ENCODE measurements around the gene C9. TPM values are rescaled to one million over a fixed set of nuclear protein-coding genes. Genes with fewer than 3 reads are reported as not detected.
"Not testable (repeated sequence)": the region's sequence is repeated elsewhere in the genome, so short reads cannot be mapped to it uniquely, and the experiment has no call there.

C9 gene
- total RNA-seq, 1 donor from 2014 or later = not detected

- no peak for TF ChIP-seq CTCF (IDR thresholded peaks at IDR 0.05; ENCODE audit: unreplicated experiment)
- no peaks in the 10 kb centered on the region for H3K4me1 Mint-ChIP-seq
- peaks cover 2% of the 10 kb centered on the region for H3K27me3 Mint-ChIP-seq (ENCODE audit: low read depth)
- DNase-seq (ENCODE audit: low spot score in 2 of 2, unreplicated experiment in 2 of 2) = no peak
- H3K27ac Mint-ChIP-seq = no peak overlapping the region
- H3K4me3 Mint-ChIP-seq = no peak overlapping the region
- H3K9me3 Mint-ChIP-seq = no peaks in the 10 kb centered on the region
- H3K36me3 Mint-ChIP-seq = no peaks in the 10 kb centered on the region
Measured at GRCh38 chr5:39328731-39329130, 35.6 kb downstream of the C9 start.

GRCh38 chr5:39323542-39323941 is 40.8 kb downstream of the C9 start:
- Mint-ChIP-seq H3K27me3 (ENCODE audit: low read depth) (peaks cover 2% of the 10 kb centered on the region), H3K9me3 (peaks cover 9% of the 10 kb centered on the region), H3K4me3 (no peak overlapping the region), H3K36me3 (no peaks in the 10 kb centered on the region), H3K4me1 (peaks cover 2% of the 10 kb centered on the region), H3K27ac (no peak overlapping the region)
- TF ChIP-seq CTCF (IDR thresholded peaks at IDR 0.05; ENCODE audit: unreplicated experiment) = no peak
- DNase-seq (ENCODE audit: low spot score in 2 of 2, unreplicated experiment in 2 of 2) = no peak

DNA sequence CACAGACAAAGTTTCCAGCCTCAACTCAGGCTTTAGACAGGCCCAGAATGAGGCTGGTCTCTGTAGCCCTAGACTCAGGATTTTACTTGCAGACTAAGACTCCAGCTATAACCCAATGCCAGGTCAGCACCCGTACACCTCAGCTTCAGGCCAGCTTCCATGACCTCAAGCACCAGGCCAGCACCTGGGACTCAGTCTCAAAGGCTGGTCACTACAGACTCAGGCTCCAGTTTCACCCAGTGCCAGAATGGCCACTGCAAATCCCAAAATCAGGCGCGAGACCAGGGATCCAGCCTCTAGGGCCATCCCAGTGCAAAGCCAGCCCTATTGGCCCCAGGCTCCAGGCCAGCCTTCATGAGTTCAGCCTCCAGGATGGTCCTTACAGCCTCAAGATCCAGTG is 44.9 kb downstream of the C9 start:
- Mint-ChIP-seq H3K9me3 (peaks cover 23% of the 10 kb centered on the region), H3K27me3 (ENCODE audit: low read depth) (no peaks in the 10 kb centered on the region), H3K4me1 (peaks cover 2% of the 10 kb centered on the region), H3K36me3 (no peaks in the 10 kb centered on the region), H3K4me3 (no peak overlapping the region), H3K27ac (no peak overlapping the region)
- no peak for DNase-seq (ENCODE audit: low spot score in 2 of 2, unreplicated experiment in 2 of 2)
- TF ChIP-seq CTCF (IDR thresholded peaks at IDR 0.05; ENCODE audit: unreplicated experiment) = no peak

GRCh38 chr5:39316464-39316863 is 47.8 kb downstream of the C9 start:
- not testable (repeated sequence) for H3K4me3 Mint-ChIP-seq; H3K27me3 Mint-ChIP-seq (ENCODE audit: low read depth); H3K27ac Mint-ChIP-seq; H3K36me3 Mint-ChIP-seq; H3K4me1 Mint-ChIP-seq; DNase-seq (ENCODE audit: low spot score in 2 of 2, unreplicated experiment in 2 of 2)
- H3K9me3 Mint-ChIP-seq = peaks cover 23% of the 10 kb centered on the region

GRCh38 chr5:39315995-39316394 is 48.3 kb downstream of the C9 start:
- no peak for TF ChIP-seq CTCF (IDR thresholded peaks at IDR 0.05; ENCODE audit: unreplicated experiment)
- DNase-seq (ENCODE audit: low spot score in 2 of 2, unreplicated experiment in 2 of 2) = no peak

DNA sequence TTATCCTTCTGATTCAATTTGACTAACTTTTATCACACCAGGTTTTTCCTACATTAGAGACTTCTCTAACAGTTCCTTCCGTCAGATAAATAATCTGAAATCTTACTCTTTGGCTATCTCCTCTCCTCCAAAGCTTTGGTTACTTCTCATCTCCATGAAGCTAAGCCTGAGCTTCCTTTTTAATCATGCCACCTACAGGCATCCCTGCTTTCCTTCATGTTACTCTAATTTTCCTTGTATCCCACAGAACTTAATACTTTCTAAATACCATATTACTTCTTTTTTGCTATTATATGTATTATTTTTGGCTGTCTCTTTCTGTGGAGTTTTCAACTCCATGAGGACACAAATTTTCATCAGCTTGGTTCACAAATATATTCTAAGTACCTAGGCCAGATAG is 49.7 kb downstream of the C9 start:
- H3K4me1 Mint-ChIP-seq = no peaks in the 10 kb centered on the region
- no peak overlapping the region for H3K4me3 Mint-ChIP-seq
- H3K36me3 Mint-ChIP-seq = no peaks in the 10 kb centered on the region
- no peak for DNase-seq (ENCODE audit: low spot score in 2 of 2, unreplicated experiment in 2 of 2)
- H3K27me3 Mint-ChIP-seq (ENCODE audit: low read depth) = no peaks in the 10 kb centered on the region
- TF ChIP-seq CTCF (IDR thresholded peaks at IDR 0.05; ENCODE audit: unreplicated experiment) = no peak
- peaks cover 14% of the 10 kb centered on the region for H3K9me3 Mint-ChIP-seq
- no peak overlapping the region for H3K27ac Mint-ChIP-seq

More at GRCh38 chr5:39315995-39316394, 48.3 kb downstream of the C9 start:
- Mint-ChIP-seq H3K27ac (no peak overlapping the region), H3K4me3 (no peak overlapping the region), H3K36me3 (no peaks in the 10 kb centered on the region), H3K27me3 (ENCODE audit: low read depth) (no peaks in the 10 kb centered on the region), H3K4me1 (no peaks in the 10 kb centered on the region), H3K9me3 (peaks cover 23% of the 10 kb centered on the region)

All from mesothelial cell of epicardium (in vitro differentiated cells).